Posterior vena cava (tissue), 2 donors: ENCODE data around the gene COL17A1. TPM values are rescaled to one million over a fixed set of nuclear protein-coding genes. Genes with fewer than 3 reads are reported as not detected.

ENCODE experiments used
- DNase-seq: peaks from one replicate; pipeline ENCODE4 v3.0.0-alpha.2; 2020; ENCODE audit warnings: low spot score
- intact Hi-C, 2 donors: fragments of 100-400 bp; cut with DNase I; formaldehyde crosslinking; loops; one replicate each; pipeline versions ENCODE4 v1.14.1 to v1.14.2; 2022 to 2023
- total RNA-seq, 2 donors: library from RNA; stranded (reverse); fragmentation: NEBNext Ultra II Directional; extraction: Animal tissue kit (Norgen Biotek cat#: 25700); gene quantifications; one replicate each; pipeline ENCODE4 v1.2.1, GENCODE V29; 2021
- donor health status: DM: yes; HTN: yes; CAD: no.
- donor health status: DM: yes; HTN: yes; CAD: no.

COL17A1 gene
- total RNA-seq, 2 donors from 2014 or later: 0.48 to 0.88 TPM

DNA sequence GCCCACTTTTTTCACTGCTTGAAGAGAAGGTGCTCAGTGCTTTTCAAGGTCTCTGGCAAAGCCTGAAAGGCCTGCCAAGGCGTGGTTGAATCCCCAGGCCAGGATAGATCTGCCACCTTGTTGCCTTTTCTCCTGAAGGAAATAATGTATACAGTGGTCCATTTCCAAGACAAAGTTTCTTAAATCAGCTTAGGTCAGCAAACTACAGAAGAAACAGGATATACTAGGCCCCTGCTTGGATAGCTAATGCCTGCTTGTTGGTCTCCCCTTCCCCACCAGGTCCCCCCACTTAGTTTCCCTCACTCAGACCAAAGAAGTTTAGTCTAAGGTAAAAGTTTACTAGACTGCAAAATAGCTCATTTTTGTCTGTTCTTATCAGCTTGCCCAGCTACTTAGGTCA is 19.9 kb downstream of the COL17A1 start:
- DNase-seq: no peak
- intact Hi-C loops: no loop called here

DNA sequence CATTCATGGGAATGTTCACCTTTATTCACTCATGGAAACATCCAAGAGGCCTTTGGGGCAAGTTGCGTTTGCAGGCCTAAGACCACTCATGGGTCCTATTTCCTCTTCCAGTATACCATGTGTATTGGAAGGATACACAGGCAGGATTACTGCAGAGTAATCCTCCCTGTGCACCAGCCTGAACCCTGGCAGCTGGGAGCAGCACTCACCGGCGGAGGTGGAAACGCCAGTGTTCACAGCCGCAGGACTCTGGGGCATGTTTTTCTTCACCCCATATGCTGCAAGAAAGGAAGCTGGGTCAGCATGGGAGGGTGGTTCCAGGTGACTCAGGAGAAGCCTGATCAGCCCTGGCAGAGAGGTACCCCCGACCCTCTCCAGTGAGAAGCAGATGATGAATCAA is 24.5 kb downstream of the COL17A1 start:
- intact Hi-C loops: no loop called here
- DNase-seq: no peak

DNA sequence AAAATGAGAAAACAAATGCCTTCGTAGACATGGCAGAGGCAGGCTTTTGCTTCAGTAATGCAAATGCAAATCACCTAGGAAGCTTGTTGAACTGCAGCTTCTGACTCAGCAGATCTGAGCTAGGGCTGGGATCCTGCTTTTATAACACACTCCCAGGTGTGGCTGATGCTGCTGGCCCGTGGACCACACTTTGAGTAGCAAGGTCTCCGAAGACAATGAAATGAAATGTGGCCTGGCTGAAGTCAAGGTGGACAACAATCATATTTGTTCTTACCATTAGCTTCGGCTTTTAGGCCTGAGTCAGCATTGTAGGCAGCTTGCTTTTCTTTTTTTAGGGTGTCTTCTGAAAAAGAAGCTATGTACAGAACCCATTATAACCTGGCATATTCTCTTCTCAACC is 26.3 kb downstream of the COL17A1 start:
- intact Hi-C loops: no loop called here
- no peak for DNase-seq

DNA sequence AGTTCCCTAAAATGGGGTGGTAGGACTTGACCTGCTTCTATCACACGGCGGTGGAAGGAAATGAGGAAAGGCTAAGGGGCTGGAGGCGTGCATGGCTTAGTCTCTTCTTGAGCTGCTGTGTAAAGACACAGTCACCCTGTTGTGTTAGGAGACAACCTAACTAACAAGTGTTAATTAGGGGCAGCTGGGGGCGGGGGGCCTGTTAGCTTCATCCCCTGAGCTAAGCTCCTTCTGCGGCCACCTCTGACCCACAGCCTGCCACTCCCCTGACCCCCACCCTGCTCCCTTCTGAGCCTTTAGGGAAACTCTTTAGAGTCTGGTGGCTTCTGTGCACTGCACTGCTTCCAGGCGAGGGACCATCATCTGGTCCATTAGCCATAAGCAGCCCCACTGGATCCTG is 28.0 kb downstream of the COL17A1 start:
- no peak for DNase-seq

DNA sequence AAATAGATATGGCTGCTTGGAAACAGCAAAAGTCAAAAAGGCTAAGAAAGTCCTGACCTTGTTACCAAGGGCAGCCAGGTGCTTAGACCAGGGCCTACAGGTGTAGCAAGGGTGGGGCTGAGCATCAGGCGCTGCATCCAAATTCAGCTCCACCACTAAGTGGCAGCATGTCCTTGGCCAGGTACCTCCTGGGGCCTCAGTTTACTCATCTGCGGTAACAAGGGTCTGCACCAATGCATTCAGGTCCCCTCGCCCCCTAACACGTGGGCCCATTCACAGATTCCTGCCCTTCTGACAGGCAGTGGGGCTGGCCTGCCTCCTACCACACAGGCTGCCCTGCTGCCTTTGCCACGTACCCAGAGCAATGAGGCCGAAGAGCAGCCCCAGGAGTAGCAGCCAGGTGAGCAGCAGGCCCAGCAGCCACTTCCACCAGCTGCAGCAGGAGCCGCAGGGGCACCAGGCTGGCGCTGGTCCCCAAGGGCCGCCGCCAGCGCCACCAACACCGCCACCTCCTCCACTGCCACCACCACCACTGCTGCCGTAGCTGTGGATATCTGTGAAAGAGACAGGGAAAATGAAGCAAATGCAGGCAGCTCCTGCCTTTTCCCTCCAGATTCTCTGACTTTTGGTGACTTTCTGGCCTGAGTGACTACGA is 28.9 kb downstream of the COL17A1 start:
- intact Hi-C loops: no loop called here
- DNase-seq: no peak

More for the DNA sequence above, 28.0 kb downstream of the COL17A1 start:
- intact Hi-C loops: no loop called here

DNA sequence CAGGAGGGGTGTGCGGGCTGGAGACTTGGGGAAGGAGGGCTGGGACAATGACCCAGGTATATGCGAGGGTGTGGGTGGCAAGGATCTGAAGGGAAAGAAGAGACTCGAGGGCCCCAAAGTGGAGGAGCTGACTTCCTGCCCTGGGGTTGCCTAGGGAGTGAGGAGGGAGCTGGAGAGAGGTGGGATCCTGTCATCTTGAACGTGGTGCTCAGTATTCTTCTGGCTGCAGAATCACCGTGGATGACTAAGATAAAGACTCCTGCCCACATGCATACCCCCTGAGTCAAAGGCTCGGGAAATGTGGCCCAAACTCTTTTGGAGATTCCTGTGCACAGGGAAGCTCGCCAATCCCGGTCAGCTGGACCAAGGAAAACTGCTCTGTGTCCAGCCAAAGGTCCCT is 31.2 kb downstream of the COL17A1 start:
- no peak for DNase-seq
- intact Hi-C loops: no loop called here

DNA sequence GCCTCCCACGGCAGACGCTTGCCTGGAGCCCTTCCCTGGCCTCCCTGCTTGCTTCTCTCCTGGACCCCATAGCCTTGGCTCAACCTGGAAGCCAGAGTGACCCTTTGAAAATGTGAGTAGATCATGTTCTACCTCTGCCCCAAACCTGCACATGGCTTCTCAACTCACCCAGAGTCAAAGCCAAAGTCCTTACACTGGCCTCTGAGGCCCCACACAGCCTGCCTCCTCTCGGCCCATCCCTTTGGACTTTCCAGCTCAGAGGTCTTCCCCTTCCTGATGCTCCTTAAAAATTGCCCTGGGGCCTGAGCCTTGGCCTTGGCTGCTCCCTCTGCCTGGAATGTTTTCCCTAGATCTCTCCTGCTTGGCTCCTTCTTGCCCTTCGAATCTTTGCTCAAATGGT is 32.5 kb downstream of the COL17A1 start:
- no peak for DNase-seq

DNA sequence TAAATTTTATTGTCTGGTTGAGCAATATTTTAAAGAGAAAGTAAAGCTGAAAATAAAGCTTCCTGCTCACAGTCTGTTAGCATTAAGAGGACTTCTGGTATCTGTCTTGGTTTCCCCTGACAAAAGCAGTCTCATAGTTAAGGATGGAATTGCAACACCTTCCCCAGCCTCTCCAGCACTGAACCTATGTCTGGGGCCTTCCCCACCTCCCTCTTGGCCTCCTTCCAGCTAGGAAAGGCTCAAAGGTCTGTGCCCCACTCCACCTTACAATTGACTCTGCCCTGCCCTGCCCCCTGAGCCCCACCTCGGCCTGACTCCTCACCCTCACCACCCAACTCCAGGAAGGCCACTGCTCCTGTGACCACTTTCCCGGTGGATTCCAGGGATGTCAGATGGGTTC is 33.2 kb downstream of the COL17A1 start:
- intact Hi-C loops: no loop called here
- no peak for DNase-seq

More for the DNA sequence above, 32.5 kb downstream of the COL17A1 start:
- intact Hi-C loops: no loop called here

DNA sequence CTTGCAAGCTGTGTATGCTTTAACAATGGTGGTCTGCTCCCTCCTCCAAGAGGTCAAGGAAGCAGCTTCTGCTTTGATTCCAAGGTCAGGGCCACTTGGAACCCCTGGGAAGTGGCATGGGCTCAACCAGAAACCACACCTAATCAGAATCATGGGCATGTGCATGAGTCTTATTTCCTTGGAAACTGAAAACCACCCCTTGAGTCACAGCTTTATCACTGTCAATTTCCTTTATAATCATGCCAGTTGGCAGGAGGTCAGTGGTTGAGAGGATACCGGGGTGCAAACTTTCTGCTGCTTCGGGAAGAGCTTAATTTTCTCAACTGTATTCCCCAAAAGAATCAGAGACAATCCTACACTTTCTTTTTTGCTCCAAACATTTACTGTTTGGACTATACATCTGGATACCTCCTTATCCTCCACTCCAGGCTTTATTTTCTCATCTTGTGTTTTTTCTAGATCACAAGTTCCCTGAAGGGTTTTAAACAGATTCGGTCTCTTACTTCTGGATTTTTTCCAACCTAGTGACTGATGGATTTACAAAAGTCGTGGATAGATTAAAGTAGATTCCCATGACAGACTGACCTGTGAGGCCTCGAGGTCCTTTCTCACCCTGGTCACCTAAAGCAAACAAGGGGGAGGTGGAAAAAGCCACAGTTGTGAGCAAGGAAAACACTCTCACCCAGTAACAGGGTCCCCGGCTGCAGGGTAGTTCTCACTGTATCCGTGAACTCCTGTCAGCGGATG is 36.0 kb downstream of the COL17A1 start:
- no peak for DNase-seq
- intact Hi-C loops: loop anchor here in 1 of 2 donors (10.0 kb wide), 1 partner anchor 155 kb away; no protein-coding TSS in a partner anchor

DNA sequence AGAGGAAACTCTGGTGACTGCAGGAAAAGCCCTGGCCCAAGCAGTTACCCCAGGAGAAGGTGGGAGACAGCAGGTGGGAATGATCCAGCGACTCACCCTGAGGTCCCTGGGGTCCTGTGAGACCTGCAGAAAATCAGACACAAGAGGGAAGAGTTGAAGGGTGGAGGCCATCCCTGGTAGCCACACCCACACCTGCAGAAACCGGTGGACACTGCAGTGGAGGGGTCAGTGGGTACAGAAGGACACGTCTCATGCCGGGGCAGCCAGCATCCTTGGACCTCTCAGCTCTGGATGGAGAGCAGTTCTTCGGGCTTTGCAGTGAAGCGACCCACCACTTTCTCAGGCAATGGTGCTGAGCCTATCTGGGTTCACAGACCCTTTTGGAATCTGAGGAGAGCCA is 39.0 kb downstream of the COL17A1 start:
- intact Hi-C loops: loop anchor here in 1 of 2 donors (10.0 kb wide), 1 partner anchor 158 kb away; no protein-coding TSS in a partner anchor
- DNase-seq: no peak

DNA sequence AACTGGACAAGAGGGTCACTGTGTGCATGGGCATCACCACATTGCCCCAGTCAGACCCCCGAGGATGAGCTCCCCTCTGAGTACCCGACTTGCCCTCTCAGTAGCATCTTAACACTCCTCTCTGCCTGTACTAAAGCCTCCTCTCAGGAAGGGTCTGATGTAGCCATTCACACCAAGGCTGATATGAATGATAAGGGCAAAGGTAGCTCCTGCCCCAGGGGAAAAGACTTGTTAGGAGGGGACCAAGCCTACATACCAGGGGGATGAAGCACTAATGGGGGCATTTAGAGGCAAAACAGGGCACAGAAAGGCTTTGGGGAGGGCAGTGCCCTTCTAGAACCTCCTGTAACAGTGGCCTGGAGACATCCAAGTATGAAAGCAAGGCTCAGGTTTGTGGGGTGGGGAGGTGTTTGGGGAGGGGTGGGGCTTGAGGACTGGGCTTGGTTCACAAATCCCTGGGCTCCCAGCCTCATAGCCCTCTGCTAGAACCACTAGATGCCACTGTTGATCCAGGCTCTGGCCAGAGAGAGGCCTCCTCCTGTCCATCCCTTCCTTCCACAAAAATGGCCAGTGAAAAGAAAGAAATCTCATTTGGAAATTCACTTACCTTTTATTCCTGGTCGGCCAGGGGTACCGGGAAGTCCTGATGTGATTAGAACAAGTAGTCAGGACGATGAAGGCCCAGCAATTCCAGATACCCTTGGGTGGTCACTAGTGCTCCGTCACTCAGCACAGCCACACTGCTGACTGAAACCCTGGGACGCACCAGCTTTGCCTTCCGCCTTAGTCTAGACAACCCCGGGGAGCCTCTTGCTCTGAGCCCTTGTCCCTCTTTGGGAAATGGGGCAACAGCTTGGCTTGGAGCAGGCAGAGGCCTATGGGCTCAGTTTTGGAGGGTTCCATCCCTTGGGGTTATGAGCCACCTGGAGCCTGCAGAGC is 40.3 kb downstream of the COL17A1 start:
- no peak for DNase-seq
- intact Hi-C loops: loop anchor here in 1 of 2 donors (10.0 kb wide), 1 partner anchor 159 kb away; no protein-coding TSS in a partner anchor

DNA sequence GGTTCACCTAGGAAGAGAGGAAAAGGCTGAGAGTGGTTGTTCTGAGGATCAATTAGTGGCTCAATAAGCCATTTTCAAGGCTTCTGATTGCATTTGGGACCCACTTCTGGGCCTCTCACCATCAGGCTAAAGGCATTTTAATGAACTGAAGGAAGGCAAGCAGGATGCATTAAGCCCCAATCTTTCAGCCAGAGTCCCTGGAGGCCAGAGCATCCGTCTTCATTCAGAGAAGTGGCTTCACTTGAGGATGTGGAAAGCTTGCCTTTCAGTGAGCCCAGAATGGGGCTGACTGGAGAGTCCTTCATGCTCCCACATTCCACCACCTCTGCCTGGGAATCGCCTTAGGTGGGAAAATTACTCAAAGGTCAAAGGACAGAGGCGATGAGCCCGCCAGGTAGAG is 41.8 kb downstream of the COL17A1 start:
- DNase-seq: no peak
- intact Hi-C loops: loop anchor here in 1 of 2 donors (10.0 kb wide), 1 partner anchor 161 kb away; no protein-coding TSS in a partner anchor

DNA sequence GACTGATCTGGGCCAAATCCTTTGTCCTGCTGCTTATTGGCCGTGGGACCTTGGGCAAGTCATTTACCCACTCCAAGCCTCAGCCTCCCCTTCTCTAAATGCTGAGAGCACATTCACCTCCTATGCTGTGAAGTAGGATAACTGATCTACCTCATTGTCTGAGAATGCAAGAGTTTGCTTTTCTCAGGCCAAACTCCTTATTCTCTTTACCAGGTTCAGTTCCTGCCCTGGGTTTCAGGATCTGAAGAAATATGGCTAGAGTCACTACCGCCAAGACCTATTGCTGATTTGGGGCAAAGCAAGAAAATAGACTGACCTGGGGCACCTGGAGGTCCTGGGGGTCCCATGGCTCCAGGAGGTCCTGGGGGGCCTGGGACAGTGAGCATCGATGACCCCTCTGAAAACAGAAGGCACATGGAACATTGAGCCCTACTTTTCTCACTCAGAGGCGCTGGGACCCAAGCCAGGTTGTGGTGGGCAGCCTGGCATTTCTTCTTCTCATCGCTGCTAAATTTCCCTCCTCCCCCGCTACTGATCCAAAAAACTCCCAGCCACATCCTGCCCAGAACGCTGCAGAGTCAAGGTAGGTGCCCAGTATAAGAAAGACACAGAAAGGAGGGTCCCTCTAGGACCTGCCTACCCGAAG is 42.4 kb downstream of the COL17A1 start:
- intact Hi-C loops: loop anchor here in 1 of 2 donors (10.0 kb wide), 1 partner anchor 161 kb away; no protein-coding TSS in a partner anchor
- no peak for DNase-seq

DNA sequence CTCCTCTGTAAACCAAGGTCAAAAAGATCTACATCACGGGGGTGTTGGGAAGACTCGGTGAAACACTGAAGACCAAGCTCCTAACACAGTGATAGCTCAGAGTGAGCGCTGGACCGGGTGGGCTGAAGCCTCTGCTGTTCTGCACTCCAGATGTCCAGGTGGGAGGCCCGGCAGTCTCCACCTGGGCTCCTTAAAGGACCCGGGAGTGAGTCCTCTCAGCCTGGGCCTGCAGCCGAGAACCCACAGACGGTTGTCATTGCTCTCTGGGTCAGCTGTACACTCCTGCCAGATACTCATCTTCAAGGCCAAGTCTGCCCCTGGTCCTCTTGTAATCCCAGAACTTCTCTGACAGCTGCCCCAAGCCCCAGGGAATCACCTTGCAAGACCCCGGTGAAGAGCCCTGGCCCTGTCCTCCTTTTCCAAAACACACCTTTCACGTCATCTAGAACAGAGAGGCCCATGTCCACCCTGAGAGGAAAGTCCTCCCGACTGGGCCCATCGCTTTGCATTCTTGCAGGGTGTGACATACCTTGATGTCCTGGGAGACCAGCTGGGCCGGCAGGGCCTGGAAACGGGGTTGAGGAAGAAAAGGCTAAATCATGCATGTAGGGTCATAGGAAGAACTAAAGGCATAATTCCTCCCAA is 43.7 kb downstream of the COL17A1 start:
- intact Hi-C loops: loop anchor here in 1 of 2 donors (10.0 kb wide), 1 partner anchor 163 kb away; no protein-coding TSS in a partner anchor
- no peak for DNase-seq

DNA sequence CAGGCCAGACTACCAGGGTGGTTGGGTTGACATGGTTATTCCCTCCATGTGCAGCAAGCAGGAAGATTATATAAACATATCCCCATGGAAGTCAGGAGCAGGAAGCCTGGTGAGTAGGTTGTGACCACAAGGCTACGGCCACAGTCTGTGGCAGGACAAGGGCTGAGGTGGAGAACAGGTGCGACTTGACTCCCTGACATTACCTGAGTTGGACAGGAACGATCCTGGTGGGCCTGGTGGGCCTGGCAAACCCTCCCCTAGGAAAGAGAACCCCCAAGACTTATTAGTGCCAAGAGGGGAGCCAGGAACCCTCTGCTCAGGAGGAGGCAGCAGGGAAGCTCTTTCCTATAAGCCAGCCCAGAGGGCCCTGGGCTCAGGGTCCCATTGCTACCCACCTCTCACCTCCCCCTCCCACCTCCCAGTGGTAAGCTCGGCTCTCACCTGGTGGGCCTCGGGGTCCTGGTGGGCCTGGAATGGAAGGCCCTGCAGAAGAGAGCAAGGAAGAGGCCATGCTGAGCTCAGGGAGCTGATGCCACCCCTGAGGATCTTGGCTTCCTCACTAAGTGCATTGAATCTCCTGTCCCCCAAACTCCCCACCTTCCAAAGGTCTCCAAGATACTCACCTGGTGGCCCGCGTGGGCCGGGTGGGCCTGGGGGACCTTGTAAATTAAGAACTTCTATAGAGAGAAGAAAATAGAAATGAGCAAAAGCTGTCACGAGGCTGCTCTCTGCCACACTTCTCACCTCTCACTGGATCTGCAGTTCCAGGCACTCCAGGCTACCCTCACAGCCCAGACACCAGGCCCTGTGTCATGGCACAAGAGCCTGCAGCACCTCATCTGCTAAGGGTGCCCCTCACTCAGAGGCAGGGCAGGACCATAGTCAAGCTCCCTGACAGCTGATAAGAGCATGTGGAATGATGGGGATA is 44.6 kb downstream of the COL17A1 start:
- DNase-seq: no peak
- intact Hi-C loops: loop anchor here in 1 of 2 donors (10.0 kb wide), 1 partner anchor 164 kb away; no protein-coding TSS in a partner anchor

DNA sequence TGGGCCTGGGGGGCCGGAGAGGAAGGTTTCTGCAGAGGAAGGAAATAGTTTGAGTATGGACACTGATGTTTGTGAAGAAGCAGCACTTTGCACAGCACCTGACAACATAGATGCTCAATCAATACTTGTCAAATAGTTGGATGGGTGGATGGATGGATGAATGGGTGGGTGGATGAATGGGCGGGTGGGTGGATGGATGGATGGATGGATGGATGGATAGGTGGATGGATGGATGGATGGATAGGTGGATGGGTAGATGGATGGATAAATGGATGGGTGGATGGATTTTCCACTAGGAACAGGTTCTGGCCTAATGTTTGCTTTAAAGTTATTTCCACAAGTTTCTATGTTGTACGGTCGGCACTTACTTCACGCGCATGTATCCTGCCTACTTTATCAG is 45.3 kb downstream of the COL17A1 start:
- intact Hi-C loops: loop anchor here in 1 of 2 donors (10.0 kb wide), 1 partner anchor 164 kb away; no protein-coding TSS in a partner anchor
- no peak for DNase-seq
